SIG-M5 treated with dmso at 0.1 percent for 504 hours (cell line): ENCODE results near the gene HGS.
A peak's percentile ranks its signal among the peaks of the same experiment; 100 is the strongest.

ENCODE experiments used
- DNase-seq: peaks from one replicate; lab custom pipeline; 2025; ENCODE audit not compliant: unreplicated experiment; lab: John Stamatoyannopoulos, UW

The HGS gene

DNA sequence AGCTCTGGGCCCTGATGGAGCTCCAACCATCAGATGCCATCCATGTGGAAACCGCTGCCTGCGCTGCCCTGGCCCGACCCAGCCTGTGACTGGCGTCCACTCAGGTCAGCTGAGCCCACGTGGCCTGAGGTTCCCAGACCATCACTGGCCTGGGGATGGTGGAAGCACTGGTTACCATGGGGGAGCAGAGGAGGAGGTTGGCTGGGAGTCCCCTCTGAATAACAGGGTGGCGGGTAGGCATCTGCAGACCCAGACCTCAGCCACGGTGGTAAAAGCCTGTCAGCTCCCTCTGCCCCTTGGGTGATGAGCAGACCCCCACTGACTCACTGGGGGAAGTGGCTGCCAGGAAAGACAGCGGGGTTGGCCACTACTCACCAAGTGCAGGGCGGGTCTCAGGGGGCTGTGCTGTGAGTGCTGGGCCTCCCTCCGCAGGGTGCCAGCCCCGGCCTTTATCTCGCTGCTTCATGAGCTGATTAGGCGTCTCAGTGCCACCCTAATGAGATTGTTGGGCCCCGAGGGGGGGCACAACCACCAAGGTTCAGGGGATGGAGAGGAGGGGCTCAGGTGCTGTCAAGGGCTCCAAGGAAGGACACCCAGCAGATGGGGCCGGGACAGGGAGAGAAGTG lies 27.6 kb upstream of the HGS start, which contains the start of gene PDE6G:
Gene PDE6G, minus strand, starts transcription at position 425 of the 626 bp plus-strand sequence. CDS start 3,237 bp downstream, outside the sequence.
- no peak for DNase-seq

DNA sequence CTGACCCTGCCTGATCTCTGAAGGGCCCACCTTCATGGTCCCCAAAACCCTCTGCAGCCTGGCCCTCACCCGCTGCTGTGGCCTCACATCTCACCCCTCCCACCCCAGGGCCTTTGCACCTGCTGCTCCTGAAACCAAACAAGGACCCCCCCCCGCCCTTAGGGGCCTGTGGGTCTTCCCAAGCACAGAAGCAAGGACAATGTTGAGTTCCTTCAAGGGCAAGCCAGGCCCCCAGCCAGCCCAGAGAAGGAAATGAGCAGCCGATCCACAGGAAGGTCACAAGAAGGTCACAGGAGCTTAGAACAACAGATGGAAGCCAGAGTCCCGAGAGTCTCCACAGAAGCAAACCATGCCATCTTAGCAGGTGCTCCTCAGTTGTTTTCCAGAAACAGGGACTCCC lies 27.0 kb upstream of the HGS start:
- DNase-seq: no peak

DNA sequence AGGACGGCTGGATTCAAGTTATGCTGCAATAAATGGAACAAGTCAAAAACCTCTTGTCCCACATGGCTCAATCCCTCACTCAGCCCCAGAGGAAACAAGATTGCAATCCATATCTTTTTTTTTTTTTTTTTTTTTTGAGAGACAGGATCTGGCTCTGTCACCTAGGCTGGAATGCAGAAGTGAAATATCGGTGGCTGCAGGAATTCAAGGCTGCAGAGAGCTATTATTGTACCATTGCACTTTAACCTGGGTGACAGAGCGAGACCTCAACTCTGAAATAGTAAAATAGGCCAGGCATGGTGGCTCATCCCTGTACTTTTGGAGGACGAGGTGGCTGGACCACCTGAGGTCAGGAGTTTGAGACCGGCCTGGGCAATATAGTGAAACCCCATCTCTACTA lies 24.8 kb upstream of the HGS start:
- DNase-seq: peak; percentile 17

DNA sequence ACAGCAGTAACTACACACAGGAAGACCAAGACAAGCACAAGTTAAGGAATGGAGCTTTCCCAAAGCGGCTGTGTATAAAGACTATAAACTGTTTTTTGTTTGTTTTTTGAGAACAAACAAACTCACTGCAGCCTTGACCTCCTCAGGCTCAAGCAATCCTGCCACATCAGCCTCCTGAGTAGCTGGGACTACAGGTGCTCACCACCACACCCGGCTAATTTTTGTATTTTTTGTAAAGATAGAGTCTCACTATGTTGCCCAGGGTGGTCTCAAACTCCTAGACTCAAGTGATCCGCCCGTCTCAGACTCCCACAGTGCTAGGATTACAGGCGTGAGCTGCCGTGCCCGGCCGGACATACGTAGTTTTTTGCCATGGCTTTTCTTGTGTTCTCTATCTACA lies 23.4 kb upstream of the HGS start:
- no peak for DNase-seq

DNA sequence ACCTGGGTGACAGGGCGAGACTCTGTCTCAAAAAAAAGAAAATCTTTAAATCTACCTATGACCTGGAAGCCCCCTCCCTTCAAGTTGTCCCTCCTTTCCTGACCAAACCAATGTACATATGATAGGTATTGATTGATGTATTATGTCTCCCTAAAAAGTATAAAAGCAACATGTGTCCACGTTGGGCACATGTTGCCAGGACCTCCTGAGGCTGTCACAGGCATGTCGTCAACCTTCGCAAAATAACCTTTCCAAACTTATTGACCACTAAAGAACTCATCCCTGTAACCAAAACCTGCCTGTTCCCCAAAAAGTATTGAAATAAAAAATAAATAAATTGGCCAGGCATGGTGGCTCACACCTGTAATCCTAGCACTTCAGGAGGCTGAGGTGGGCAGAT lies 21.8 kb upstream of the HGS start:
- no peak for DNase-seq

DNA sequence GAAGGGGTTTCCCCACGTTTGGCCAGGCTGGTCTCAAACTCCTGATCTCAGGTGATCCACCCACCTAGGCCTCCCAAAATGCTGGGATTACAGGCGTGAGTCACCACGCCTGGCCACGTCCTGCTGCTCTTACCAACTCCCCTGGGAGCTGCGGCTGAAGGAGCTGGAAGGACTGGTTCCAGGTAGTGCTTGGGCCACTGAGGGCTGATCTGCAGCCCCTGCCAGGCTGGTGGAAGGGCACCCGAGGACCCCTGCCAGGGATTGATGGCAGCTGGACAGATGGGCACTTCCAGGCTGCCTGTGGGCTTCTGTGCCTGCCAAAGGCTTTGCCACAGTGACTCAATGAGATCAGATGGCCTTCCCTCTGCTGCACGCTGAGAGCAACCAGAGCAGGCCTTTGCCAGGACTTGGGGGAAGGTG lies 19.8 kb upstream of the HGS start:
- DNase-seq: no peak

DNA sequence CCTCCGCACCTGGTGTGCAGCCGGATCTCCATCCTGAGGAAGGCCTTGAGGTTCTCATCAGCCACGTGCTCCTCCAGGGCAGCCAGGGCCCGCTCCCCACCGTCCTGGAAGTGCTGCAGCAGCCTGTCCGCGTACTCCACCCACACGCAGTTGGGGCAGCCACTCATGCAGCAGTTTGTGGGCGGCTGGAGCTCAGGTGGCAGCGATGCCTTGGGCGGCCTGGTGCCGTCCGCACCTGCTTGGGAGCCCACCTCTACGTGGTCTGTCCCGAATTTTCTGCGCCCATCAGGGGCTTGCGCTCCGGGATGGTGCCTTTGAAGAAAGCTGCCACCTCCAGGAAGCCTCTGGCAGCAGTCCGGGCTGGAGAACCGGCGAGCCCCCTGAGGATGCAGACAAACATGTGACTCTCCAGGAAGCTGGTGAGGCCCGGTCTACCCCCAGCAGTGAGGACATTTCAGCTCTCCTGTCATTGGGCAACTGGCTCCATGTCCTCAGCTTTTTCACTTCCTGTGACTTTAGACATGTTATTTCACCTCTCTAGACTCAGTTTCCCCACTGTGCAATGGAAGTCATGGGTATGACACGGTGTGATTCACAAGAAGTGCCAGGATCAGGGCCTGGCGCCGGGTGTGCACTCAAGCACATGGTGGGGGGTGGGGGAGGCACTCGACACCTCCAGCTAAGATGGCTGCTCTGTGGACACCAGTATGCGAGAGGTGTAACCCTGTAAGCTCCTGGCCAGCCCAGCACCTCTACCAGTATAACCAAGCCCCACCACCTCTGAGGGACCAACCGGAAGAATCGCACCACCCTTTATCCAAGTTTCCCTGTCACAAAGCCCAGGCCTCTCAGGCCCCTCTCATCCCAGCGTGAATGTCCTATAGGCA lies 18.4 kb upstream of the HGS start:
- DNase-seq: peak; percentile 75

DNA sequence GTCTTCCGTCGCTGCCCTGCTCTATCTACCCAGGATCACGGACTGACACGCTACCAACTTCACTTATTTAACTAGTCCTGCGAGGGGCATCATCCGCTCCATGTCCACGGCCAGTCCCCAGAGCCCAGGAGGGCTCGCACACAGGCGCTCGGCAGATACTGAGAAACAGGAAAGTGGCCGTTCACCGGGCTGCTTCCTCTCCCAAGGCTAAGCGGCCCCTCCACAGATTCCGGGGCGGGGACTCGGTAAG lies 17.8 kb upstream of the HGS start:
- peak; percentile 25 for DNase-seq

DNA sequence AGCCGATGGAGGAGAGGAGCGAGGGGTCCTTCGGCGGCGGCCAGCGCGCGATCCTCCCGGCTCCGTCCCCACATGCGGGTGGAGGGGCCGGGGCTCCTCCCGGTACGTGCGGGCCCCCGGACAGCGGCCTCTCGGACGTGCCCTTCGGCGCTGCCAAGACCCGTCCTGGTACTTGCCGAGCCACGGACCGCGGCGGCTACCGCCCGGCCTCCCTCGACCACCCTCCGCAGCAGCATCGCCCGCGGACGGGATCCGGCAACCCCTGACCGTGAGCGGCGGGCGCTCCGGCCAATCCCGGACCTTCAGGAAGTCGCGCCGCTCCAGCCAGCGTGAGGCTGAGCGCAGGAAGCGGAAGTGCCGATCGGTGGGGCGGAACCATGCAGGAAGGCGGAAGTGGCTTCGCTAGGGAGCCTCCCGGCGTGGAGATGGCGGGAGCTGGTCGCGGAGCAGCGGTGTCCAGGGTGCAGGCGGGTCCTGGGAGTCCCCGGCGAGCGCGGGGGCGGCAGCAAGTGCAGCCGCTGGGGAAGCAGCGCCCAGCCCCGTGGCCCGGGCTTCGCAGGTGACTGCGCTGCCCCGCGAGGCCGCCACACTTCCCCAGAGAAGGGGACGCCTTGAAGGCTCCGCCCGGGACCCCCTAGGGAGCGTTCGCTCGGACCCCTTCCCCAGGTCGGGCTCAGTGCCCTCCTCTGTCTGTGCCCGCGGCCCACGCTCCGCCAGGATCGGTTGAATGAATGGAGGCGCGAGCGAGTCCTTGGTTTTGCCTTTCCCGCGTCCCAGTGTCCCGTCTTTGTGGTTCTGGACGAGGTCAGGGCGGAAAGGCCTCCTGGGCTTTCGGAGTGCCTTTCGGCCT lies 17.2 kb upstream of the HGS start, which contains the start of the genes CCDC137 and OXLD1:
Gene CCDC137, plus strand, starts transcription at position 396 of the 850 bp plus-strand sequence. Its CDS starts 30 bp downstream, at position 426.
Gene OXLD1, minus strand, starts transcription at position 264 of the 850 bp plus-strand sequence. Its CDS starts 28 bp downstream, at position 236.
- peak; percentile 94 for DNase-seq

DNA sequence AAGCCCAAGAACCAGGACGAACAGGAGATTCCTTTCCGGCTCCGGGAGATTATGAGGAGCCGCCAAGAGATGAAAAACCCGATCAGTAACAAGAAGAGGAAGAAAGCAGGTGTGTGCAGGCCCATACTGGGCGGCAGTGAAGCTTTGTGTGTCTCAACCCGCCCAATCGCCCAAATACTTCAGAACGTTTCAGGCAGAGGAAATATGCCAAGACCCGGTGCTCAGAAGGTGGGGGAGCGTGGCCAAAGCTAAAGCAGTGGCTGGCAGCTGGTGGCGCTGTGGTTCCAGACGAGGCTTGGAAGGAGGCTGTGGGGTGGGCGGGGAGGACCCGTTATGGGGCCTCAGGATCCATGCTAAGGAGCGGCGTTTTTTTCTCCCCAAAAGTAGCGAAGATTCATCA lies 16.1 kb upstream of the HGS start:
- DNase-seq: peak; percentile 67

DNA sequence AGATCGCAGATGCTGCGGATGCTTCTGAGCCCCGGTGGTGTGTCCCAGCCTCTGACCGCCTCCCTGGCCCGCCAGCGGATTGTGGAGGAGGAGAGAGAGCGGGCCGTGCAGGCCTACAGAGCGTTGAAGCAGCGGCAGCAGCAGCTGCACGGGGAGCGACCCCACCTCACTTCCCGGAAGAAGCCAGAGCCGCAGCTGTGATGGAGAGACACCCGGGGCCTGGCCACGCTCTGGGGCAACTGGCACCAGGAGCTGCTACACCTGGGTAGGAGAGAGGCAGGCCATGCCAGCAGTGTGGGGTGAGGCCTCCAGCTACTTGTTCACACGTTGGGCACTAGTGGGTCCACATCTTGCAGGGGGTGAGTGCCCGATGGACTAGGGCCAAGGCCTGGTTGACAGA lies 11.3 kb upstream of the HGS start:
- DNase-seq: no peak

DNA sequence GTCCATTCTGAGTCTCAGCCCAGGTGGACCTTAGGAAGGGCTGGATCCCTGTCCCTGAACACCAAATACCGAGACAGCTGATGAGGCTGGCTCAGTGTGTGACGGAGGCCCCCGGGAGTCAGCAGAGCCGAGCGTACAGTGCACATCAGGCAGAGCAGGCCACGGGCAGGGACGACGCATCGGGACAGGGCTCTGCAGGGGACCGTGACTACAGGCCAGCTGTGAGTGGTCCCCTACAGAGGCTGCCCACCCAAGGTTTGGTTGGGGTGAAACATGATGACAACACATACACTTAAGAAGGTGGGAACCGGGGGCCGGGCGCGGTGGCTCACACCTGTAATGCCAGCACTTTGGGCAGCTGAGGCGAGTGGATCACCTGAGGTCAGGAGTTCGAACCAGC lies 10.9 kb upstream of the HGS start:
- no peak for DNase-seq

DNA sequence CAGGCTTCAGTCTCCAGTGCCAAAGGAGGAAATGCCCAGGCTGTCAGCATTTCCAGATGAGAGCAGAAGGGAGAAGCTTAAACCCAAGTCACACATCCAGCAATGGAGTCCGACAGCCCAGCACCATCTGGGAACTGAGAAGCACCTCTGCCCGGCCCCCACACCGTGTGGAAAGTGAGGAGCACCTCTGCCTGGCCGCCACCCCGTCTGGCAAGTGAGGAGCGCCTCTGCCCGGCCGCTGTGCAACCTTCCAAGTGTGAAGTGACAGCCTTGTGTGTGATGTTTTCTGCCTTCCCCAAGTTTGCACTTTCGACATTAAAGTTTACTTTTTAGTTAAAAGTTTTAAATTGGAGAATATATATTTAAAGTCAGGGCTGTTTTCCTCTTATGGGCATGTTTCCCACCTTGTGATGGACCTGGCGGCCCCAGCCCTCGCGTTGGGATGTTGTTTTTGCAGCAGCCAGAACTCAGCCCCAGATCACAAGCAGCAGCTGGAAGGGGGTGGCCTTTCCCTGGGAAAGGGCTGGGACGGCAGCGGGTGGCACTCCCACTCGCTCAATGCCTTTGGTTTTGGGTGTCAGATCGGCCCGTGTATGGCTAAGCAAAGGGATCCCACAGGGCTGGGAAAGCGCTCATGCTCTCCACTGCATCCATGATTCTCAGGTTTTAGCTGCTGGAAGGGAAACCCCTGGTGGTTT lies 10.1 kb upstream of the HGS start:
- no peak for DNase-seq

DNA sequence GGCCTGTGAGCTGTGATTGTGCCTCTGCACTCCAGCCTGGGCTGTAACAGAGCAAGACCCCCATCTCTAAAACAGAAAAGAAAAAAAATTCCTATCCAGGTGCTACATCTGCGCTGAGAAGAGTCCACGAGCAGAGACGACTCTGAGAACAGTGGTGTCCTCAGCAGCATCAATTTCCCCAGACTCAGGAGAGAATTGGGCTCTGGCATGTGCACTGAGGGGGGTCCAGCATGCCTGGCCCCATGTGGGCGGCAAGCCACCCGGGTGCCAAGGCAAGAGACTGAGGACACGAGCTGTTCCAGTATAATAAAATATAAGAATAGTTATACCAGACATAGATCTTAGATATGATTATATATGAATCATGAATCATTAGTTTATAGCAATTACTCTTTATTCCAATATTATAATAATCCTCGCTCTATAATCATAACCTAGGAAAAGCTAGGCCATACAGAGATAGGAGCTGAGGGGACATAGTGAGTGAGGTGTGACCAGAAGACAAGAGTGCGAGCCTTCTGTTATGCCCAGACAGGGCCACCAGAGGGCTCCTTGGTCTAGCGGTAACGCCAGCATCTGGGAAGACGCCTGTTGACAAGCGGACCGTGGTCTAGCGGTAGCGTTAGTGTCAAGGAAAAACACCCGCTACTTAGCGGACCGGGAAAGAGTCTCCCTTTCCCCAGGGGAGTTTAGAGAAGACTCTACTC lies 8.1 kb upstream of the HGS start:
- peak; percentile 38 for DNase-seq

DNA sequence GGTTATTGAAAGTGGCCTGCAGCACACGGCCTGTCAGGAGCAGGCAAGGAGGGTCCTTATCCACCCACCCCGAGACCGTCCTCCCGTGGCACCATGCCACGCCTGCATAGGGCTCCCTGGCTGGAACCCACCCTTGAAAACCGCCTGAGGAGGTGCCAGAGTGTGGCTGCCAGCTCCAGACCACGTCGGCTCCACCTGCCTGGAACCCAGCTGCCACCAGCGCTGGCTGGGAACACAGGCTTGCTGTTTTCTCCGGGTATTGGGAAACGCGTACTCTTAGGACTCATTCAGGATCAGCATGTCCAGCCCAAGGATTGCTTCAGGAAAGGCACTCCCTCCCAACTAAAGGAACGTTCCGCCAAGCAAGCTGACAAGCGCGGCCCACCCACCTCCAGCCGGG lies 6.9 kb upstream of the HGS start:
- no peak for DNase-seq

DNA sequence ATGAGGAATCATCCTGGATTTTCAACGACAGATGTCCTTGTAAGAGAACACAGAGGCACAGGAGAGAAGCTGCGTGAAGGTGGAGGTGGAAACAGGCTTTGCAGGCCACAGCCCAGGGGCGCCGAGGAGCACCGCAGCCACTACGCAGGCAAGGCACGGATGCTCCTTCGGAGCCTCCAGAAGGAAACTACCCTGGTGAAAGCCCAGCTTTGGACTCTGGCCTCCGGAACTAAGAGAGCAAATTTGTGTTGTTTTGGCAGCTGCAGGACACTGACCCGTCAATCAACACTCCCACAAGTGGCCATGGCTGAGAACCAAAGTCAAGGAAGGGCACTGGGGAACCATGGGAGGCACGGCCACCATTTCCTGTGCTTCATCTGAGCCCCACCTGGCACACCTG lies 3.7 kb upstream of the HGS start:
- DNase-seq: no peak

DNA sequence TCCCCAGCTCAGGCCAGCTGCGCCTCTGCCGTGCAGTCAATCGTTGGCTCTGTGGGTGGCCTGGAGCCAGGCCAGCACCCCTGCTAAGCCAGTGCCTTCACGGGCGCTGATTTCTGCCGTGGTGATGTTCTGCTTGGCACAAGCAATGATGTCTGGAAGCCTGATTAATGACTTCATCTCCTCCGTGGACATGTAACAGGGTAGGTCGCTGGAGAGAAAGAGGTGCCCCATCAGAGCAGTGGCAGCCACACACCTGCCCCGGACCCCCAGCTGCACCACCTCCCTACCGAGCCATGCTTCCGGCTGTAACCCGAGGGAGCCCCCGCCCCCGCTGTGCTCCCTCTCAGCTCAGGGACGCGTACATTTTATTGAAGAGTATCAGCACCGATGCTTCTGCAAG lies 2.1 kb upstream of the HGS start:
- DNase-seq: no peak

DNA sequence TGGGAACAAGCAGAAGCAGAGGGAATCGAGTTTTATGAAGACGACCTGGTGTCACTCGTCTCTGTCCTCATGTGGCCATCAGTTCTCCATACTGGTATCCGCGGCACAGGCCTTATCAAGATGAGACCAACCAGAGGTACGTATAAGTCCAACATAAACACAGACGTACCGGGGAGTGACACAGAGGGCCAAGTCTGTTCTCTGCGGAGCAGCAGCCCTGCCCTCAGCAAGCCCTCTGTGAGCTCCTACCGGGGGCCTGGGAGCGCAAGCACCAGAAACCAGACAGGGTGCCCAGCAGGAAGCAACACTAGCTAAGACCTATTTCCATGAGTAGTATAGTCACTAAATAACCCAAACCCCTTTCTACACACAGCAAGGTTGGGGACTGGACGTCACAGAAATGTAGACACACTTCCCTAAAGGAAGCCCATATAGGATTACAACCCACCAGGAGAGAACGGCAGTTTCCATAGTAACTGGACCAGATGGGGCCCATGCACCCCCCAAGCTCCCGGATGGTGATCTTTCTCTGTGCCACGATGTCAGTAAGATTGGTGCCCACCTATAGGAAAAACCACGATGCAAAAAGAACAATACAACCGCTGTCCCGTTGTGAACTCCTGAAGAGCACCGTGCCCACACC lies 1.1 kb upstream of the HGS start:
- peak; percentile 21 for DNase-seq

DNA sequence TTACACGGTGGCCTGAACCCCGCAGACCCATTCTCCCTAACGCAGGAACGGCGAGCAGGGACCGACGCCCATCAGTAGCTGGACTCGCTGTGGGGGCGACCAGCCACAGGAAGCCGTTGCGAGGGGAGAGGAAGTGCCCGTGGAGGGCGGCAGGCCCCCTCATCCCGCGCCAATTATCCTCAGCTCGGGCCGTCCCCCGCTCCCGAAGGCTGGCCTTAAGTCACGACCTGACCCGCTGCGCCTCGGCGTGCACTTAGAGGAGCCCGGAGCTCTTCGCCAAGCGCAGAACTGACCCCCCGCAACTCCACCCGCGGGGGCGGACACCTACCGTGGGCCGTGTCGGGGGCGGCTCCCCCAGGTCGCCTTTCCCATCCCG lies 615 bp upstream of the HGS start:
- no peak for DNase-seq

DNA sequence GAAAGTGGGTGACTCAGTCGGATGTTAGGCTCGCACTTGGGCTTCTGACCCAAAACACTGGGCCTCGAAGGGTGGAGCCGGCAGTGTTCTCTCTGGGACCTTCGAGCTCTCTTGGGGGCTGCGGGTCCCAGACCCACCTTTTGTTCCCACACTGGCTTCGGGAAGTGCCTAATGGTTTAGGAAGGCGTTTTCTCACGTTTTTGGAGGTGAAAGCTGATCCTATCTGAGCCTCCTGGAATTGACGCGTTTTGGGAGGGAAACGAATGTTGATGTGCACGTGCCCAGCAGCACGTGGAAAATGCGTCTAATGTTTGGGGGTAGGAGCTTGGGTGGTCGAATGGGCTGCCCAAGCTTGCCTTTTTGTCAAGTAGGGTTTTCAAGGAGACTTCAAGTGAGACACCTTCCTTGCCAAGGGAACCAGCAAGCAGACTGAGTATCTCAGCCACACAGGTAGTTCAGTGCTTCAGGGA lies 666 bp downstream of the HGS start:
- peak; percentile 5 for DNase-seq
